Adipocyte (in vitro differentiated cells): Measurements from ENCODE around the gene EHBP1.
"Not testable (repeated sequence)": the region's sequence is repeated elsewhere in the genome, so short reads cannot be mapped to it uniquely, and the experiment has no call there.

Experiments used
- DNase-seq: peaks from one replicate; pipeline ENCODE4 v3.0.0-alpha.2; 2015; ENCODE audit warnings: low read depth
- H3K27me3 ChIP-seq: replicated peaks from 2 replicates; pipeline ENCODE4 v1.7.0; 2013; ENCODE audit warnings: mild to moderate bottlenecking, low read length, moderate library complexity; ENCODE audit not compliant: control insufficient read depth, insufficient read depth
- H3K36me3 ChIP-seq: 2 replicates; pipeline ENCODE4 v1.7.0; 2013; ENCODE audit warnings: low read length, mild to moderate bottlenecking, moderate library complexity; ENCODE audit not compliant: control insufficient read depth, insufficient read depth, severe bottlenecking
- H3K4me1 ChIP-seq: 2 replicates; pipeline ENCODE4 v1.7.0; 2013; ENCODE audit warnings: mild to moderate bottlenecking, low read length, moderate library complexity; ENCODE audit not compliant: control insufficient read depth, insufficient read depth
- H3K4me3 ChIP-seq: 2 replicates; pipeline ENCODE4 v1.7.0; 2013; ENCODE audit warnings: mild to moderate bottlenecking, low read length, moderate library complexity
- H3K9ac ChIP-seq: 2 replicates; pipeline ENCODE4 v1.7.0; 2013; ENCODE audit warnings: mild to moderate bottlenecking, low read length, moderate library complexity
- H3K9me3 ChIP-seq: 2 replicates; pipeline ENCODE4 v1.7.0; 2013; ENCODE audit warnings: mild to moderate bottlenecking, low read length, moderate library complexity; ENCODE audit not compliant: control insufficient read depth

The EHBP1 gene

DNA sequence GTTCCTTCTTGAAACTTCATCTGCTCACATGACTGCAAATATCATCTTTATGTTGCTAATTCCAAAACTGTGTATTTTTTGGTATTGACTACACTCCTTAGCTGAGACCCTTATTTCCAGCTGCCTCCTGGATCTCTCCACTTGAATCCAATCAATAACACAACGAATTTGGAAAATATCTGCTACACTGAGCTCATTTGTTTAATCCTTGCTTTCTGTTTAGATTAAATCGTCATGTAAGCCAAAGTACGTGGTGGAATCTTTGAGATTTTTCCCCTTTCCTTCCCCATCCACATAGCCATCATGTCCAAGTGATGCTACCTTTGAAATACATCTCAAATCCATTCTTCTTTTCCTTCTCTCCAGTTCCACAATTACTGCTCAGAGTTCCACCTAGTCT, 360.8 kb downstream of the EHBP1 start:
- Histone ChIP-seq H3K4me1 (no peaks in the 10 kb centered on the region), H3K9me3 (no peaks in the 10 kb centered on the region), H3K4me3 (no peak overlapping the region), H3K36me3 (no peaks in the 10 kb centered on the region), H3K9ac (no peak overlapping the region), H3K27me3 (peaks cover 52% of the 10 kb centered on the region)
- DNase-seq, result no peak

GRCh38 chr2:63066838-63067237, 361.3 kb downstream of the EHBP1 start:
- Histone ChIP-seq H3K4me1 (no peaks in the 10 kb centered on the region), H3K27me3 (peaks cover 52% of the 10 kb centered on the region)

DNA sequence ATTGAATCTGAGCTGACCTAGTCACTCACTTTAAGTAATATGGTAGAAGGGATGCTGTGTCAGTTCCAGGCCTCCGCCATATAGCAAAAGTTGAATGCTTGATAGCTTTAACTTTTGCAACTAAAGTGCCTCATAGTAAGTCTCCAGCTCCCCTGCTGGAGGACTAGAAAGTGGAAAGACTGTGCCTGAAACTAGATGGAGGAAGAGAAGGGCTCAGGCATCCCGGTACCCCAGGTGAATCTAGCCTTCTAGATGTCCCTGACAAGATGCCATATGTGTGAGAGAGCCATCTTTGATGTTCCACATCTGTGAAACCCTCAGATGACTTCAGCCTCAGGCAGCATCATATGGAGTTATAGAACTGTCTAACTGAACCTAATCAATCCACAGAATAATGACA, 366.2 kb downstream of the EHBP1 start:
- no peaks in the 10 kb centered on the region for H3K4me1 ChIP-seq
- DNase-seq, result no peak
- no peak overlapping the region for H3K9ac ChIP-seq
- peaks cover 22% of the 10 kb centered on the region for H3K27me3 ChIP-seq
- H3K9me3 ChIP-seq, result no peaks in the 10 kb centered on the region
- H3K4me3 ChIP-seq, result no peak overlapping the region
- H3K36me3 ChIP-seq, result no peaks in the 10 kb centered on the region

More at GRCh38 chr2:63066838-63067237, 361.3 kb downstream of the EHBP1 start:
- Histone ChIP-seq H3K36me3 (no peaks in the 10 kb centered on the region), H3K4me3 (no peak overlapping the region), H3K9me3 (no peaks in the 10 kb centered on the region), H3K9ac (no peak overlapping the region)
- no peak for DNase-seq

DNA sequence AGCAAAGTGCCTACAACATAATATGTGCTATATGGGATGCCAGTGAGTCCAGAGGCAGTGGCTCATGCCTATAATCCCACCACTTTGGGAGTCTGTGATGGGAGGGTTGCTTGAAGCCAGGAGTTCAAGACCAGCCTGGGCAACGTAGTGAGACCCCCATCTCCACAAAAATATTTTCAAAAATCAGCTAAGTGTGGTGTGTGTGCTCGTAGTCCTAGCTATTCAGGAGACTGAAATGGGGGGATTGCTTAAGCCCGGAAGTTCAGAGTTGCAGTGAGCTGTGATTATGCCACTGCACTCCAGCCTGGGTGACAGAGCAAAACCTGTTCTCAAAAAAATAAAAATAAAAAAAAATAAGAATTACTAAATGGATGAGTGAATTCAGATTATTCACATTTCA, 368.5 kb downstream of the EHBP1 start:
- Histone ChIP-seq H3K4me1 (no peaks in the 10 kb centered on the region), H3K9me3 (no peaks in the 10 kb centered on the region), H3K9ac (no peak overlapping the region), H3K36me3 (no peaks in the 10 kb centered on the region), H3K4me3 (no peak overlapping the region), H3K27me3 (peaks cover 10% of the 10 kb centered on the region)
- DNase-seq, result no peak

DNA sequence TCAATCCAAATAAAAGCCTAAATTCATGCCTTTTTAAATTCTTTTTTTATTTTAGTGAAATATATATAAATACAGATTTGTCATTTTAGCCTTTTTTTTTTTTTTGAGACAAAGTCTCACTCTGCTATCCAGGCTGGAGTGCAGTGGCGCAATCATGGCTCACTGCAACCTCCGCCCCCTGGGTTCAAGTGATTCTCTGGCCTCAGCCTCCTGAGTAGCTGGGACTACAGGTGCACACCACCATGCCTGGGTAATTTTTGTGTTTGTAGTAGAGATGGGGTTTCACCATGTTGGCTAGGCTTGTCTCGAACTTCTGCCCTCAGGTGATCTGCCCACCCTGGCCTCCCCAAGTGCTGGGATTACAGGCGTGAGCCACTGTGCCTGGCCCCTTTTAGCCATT, 368.9 kb downstream of the EHBP1 start:
- H3K4me1 ChIP-seq, DNase-seq, H3K9me3 ChIP-seq, H3K9ac ChIP-seq, H3K36me3 ChIP-seq, H3K27me3 ChIP-seq, H3K4me3 ChIP-seq: not testable (repeated sequence)

DNA sequence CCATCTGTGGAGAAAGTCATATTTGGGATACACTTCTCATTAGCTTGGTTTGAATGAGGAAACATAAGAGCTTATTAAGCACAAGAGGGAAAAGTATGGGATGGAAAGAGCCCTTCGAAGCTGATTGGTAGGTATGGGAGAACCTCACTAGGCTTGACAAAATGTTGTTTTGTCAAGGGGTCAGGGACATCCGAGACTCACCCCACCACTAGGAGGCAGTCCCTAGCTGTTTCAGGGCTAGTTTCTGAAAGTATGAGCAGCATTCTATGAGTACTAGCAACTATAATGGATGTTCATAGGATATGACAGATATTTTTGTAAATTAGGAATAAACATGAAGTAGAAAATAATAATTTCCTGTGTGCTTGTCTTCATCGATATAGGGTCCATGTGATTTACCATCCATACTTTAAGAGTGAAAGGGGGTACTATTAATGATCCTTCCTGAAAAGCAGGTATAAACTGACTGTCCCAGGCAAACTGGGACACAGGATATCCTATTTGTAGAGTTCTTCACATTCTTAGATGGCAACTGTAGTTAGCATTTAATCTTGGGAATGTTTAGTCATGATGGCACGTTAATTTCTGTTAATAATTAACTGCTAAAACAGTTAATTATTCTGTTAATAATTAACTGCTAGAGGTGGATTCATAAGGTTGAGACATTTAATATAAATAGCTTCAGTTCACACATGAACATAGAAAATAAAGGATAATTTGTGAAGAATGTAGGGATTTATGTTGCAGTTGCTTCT, 373.5 kb downstream of the EHBP1 start:
- Histone ChIP-seq H3K9ac (no peak overlapping the region), H3K36me3 (no peaks in the 10 kb centered on the region), H3K27me3 (no peaks in the 10 kb centered on the region), H3K9me3 (no peaks in the 10 kb centered on the region), H3K4me3 (no peak overlapping the region), H3K4me1 (no peaks in the 10 kb centered on the region)
- DNase-seq, result no peak

GRCh38 chr2:63081404-63081803, 375.9 kb downstream of the EHBP1 start:
- no peak overlapping the region for H3K4me3 ChIP-seq
- no peaks in the 10 kb centered on the region for H3K4me1 ChIP-seq
- H3K9me3 ChIP-seq, result no peaks in the 10 kb centered on the region
- no peaks in the 10 kb centered on the region for H3K27me3 ChIP-seq
- no peaks in the 10 kb centered on the region for H3K36me3 ChIP-seq
- DNase-seq, result no peak
- no peak overlapping the region for H3K9ac ChIP-seq

- H3K9me3 ChIP-seq, result no peaks in the 10 kb centered on the region
Observed at GRCh38 chr2:63086687-63087086, 381.2 kb downstream of the EHBP1 start.

DNA sequence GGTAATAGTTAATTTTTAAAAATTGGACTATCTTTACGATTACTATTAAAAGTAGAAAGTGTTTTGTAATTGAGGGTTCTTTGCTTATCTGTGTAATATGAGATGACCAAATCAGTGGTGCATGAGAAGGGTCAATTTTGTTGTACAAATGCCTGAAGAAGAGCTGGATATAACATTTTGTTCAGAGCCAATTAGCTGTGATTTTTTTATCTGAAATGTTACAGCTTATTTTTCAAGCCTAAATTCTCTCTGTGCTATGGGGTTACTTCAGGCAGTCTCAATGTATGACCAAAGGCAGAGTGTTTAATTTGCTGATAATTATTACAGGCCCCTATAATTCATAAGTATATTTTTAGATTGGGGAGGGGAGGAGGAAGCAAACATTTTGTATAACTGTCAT, 386.9 kb downstream of the EHBP1 start:
- Histone ChIP-seq H3K36me3 (no peaks in the 10 kb centered on the region), H3K9me3 (no peaks in the 10 kb centered on the region), H3K4me1 (no peaks in the 10 kb centered on the region), H3K27me3 (no peaks in the 10 kb centered on the region), H3K9ac (no peak overlapping the region), H3K4me3 (no peak overlapping the region)
- DNase-seq, result no peak

More at GRCh38 chr2:63086687-63087086, 381.2 kb downstream of the EHBP1 start:
- no peaks in the 10 kb centered on the region for H3K27me3 ChIP-seq
- H3K4me1 ChIP-seq, result no peaks in the 10 kb centered on the region
- no peak for DNase-seq
- H3K4me3 ChIP-seq, result no peak overlapping the region
- H3K9ac ChIP-seq, result no peak overlapping the region
- H3K36me3 ChIP-seq, result no peaks in the 10 kb centered on the region

DNA sequence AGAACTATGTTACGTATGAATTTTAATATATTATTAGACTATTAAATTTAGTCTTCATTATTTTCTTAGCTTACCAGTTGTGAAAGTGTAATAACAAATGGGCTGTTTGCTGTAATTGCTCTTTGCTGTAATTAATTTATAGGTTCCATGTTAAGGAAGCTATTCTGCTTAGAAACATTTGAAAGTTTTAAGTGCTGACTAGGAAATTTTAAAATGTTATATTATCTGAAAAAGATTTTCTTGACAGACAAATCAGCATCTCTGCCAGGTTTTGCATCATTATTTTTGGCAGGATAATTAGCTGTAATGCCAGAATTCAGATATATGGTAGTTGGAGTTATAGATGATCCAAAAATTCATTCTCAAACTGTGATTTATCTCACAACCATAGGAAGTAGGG, 387.3 kb downstream of the EHBP1 start:
- no peaks in the 10 kb centered on the region for H3K36me3 ChIP-seq
- no peaks in the 10 kb centered on the region for H3K27me3 ChIP-seq
- no peaks in the 10 kb centered on the region for H3K4me1 ChIP-seq
- no peak overlapping the region for H3K4me3 ChIP-seq
- no peak overlapping the region for H3K9ac ChIP-seq
- no peaks in the 10 kb centered on the region for H3K9me3 ChIP-seq
- no peak for DNase-seq

DNA sequence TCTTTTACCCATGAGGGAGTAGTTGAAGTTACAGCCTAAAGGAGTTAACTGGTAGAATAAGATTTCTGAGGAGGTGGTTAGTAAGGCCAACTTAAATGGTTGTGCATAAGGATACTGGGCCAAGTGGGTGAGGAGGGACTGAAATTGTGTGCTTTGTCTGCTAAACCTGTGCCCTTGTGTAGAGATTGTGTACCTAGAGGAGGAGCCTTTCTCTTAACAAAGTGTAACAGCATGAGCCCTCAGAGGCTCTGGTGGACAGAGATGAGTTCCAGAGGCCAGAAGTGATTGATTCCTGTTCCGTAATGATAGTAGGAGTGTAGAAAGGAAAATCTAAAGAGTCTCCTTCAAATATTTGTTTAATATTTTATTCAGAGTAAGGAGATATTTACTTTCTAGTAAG, 388.0 kb downstream of the EHBP1 start:
- no peaks in the 10 kb centered on the region for H3K9me3 ChIP-seq
- H3K27me3 ChIP-seq, result no peaks in the 10 kb centered on the region
- H3K36me3 ChIP-seq, result no peaks in the 10 kb centered on the region
- no peak overlapping the region for H3K4me3 ChIP-seq
- no peak overlapping the region for H3K9ac ChIP-seq
- DNase-seq, result no peak
- no peaks in the 10 kb centered on the region for H3K4me1 ChIP-seq
